Stomach (tissue), 9 donors: Measurements from ENCODE around the gene CLEC16A. TPM values are rescaled to one million over a fixed set of nuclear protein-coding genes. Genes with fewer than 3 reads are reported as not detected.
A peak's percentile ranks its signal among the peaks of the same experiment; 100 is the strongest.

Source experiments
- DNase-seq, 2 donors: peaks; one replicate each; pipeline versions ENCODE4 v3.0.0 to v3.0.0-alpha.2; 2013 to 2019
- H3K27ac ChIP-seq, 5 donors: fragments of 200-600 bp in 4 of 5; sonication (generic) in 4 of 5; one replicate each; pipeline ENCODE4 v1.5.1; 2013 to 2019; ENCODE audit warnings: mild to moderate bottlenecking in 1 of 5, moderate library complexity in 1 of 5
- H3K27me3 ChIP-seq, 3 donors: fragments of 200-600 bp; sonication (generic); one replicate each; pipeline ENCODE4 v1.5.1; 2017 to 2019; ENCODE audit warnings: mixed run types in 1 of 3
- H3K36me3 ChIP-seq, 4 donors: fragments of 200-600 bp; sonication (generic); 1 replicate in 3 of 4; 2 replicates in 1 of 4; pipeline ENCODE4 v1.5.1; 2016 to 2019
- H3K4me1 ChIP-seq, 4 donors: fragments of 200-600 bp; sonication (generic); one replicate each; pipeline ENCODE4 v1.5.1; 2016 to 2019
- H3K4me3 ChIP-seq, 4 donors: fragments of 200-600 bp; sonication (generic) in 3 of 4; one replicate each; pipeline ENCODE4 v1.5.1; 2016 to 2019; ENCODE audit warnings: mild to moderate bottlenecking in 1 of 4
- H3K9me3 ChIP-seq, 4 donors: fragments of 200-600 bp; sonication (generic); one replicate each; pipeline ENCODE4 v1.5.1; 2016 to 2019
- EP300 ChIP-seq: sonication (generic); formaldehyde crosslinking; IDR thresholded peaks from one replicate; pipeline ENCODE4 v1.6.1; 2017; ENCODE audit warnings: antibody characterized with exemption
- POLR2A ChIP-seq, 4 donors: fragments of 450-650 bp; IDR thresholded peaks; one replicate each; pipeline ENCODE4 v1.6.1; 2016; ENCODE audit warnings: antibody characterized with exemption in 4 of 4, control low read depth in 2 of 4, mild to moderate bottlenecking in 1 of 4, moderate library complexity in 1 of 4
- POLR2AphosphoS5 ChIP-seq, 3 donors: sonication (generic); formaldehyde crosslinking; IDR thresholded peaks; one replicate each; pipeline ENCODE4 v1.6.1; 2016; ENCODE audit warnings: antibody characterized with exemption in 3 of 3
- WGBS, 5 donors: extraction: QIAGEN DNeasy Blood & Tissue Kit in 3 of 5; methylation state at CpG; one replicate each; pipeline versions ENCODE4 v1.1.5 to v1.1.7; 2013 to 2018; 5-methylcytosine and 5-hydroxymethylcytosine counted together
- intact Hi-C: fragments of 100-400 bp; cut with DNase I; formaldehyde crosslinking; loops from one replicate; pipeline ENCODE4 v1.15.1; 2023; ENCODE audit warnings: low total_unique reads
- polyA plus RNA-seq, 3 donors: library from polyadenylated mRNA; stranded (reverse); fragments of 200-250 nt; gene quantifications; one replicate each; pipeline ENCODE4 v1.2.3, GENCODE V29; 2013
- total RNA-seq, 5 donors: library from RNA; depleted of rRNA; stranded (reverse); fragments of >200 nt; gene quantifications; one replicate each; pipeline versions ENCODE4 v1.1.0 to v1.2.3, GENCODE V29; 2014 to 2016
- TF ChIP-seq, protein P1 (sequence below), 7 experiments: fragments of 450-650 bp in 4 of 7; fragments of 200-600 bp in 3 of 7; sonication (generic) in 3 of 7; IDR thresholded peaks; one replicate each; pipeline ENCODE4 v1.5.1; 2016 to 2019; ENCODE audit warnings: antibody characterized with exemption in 7 of 7, control low read depth in 2 of 7, mild to moderate bottlenecking in 1 of 7
- donor health status: healthy with polysubstance abuse.
- donor health status: Bipolar disorder and iron deficiency.
- donor health status: healthy.

CLEC16A gene
- total and polyA plus RNA-seq, 8 donors = 5.8 to 176 (median 21.8) TPM

DNA sequence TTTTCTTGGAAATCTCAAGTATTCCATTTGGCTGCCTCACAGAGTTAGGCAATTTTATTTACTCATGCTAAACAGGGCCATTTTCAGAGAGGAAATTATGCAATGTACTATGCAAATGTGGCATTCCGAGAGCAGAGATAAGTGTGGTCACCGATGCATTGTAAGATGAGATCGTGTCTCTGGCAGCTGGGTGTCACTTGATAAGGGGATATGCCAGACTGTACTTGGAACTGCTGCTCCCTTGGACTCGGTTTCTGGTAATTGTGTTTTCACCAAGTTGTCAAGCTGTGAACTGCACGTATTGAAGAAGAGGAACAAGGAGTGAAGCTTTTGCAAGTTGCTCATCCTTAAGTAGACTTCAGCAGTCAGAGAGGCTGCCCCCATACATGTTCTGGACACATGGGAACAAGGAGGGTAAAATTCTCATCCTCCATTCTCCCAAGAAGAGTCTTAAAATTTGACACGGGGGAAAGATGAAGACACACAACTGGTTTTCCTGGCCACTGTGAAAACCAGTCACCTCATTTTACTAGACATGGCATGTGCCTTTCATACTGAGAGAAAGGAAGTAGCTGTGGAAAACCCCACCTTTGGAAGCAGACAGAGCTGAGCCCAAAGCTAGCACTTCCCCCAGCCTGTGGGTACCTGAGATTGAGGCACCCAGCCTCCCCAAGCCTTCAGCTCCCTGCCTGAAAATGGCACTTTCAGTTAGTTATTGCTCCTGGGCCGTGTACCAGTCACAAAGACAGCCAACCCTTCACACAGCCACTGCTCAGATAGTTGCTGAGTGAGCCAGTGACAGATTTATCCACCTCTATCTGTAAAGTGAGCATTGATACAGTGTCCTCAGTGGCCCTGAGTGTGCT lies 160.9 kb downstream of the CLEC16A start:
- H3K27ac ChIP-seq = peak overlapping the region in 4 of 5 donors; percentile 74 to 84 (median 82)
- 28 to 32% (median 28%) methylated on average over 7 of the region's 7 CpGs for WGBS, 5 donors
- intact Hi-C loops = no loop called here

DNA sequence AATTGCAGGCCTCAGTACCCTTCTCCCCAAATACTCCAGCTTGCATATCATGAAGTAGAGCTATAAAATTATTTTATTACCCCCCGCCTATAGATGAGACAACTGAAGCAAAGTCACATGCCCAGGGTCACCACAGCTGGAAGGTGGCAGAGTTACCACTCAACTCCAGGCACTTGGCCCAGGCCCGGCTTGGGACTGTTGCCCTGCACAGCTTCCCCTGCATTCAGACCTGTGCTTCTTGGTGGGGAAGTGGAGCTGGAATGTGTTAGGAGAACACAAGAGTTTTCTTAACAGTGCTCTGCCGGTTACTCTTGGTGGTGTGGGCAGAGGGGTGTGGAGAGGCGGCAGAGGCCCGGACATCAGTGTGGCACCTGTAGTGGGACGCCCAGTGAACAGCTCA lies 162.4 kb downstream of the CLEC16A start:
- Histone ChIP-seq H3K4me1 (peaks cover 59 to 78% (median 68%) of the 10 kb centered on the region in 4 donors), H3K27ac (peak overlapping the region in 3 of 5 donors; percentile 41 to 81 (median 57)), H3K9me3 (peaks cover 0 to 12% (median 4%) of the 10 kb centered on the region in 4 donors), H3K27me3 (no peaks in the 10 kb centered on the region), H3K4me3 (no peak overlapping the region), H3K36me3 (no peaks in the 10 kb centered on the region)
- intact Hi-C loops = no loop called here
- TF ChIP-seq, protein P1, sequence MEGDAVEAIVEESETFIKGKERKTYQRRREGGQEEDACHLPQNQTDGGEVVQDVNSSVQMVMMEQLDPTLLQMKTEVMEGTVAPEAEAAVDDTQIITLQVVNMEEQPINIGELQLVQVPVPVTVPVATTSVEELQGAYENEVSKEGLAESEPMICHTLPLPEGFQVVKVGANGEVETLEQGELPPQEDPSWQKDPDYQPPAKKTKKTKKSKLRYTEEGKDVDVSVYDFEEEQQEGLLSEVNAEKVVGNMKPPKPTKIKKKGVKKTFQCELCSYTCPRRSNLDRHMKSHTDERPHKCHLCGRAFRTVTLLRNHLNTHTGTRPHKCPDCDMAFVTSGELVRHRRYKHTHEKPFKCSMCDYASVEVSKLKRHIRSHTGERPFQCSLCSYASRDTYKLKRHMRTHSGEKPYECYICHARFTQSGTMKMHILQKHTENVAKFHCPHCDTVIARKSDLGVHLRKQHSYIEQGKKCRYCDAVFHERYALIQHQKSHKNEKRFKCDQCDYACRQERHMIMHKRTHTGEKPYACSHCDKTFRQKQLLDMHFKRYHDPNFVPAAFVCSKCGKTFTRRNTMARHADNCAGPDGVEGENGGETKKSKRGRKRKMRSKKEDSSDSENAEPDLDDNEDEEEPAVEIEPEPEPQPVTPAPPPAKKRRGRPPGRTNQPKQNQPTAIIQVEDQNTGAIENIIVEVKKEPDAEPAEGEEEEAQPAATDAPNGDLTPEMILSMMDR (IDR thresholded peaks at IDR 0.05) = no peak
- TF ChIP-seq EP300 = no peak
- no peak for TF ChIP-seq POLR2AphosphoS5 (IDR thresholded peaks at IDR 0.05)
- TF ChIP-seq POLR2A (IDR thresholded peaks at IDR 0.05) = no peak
- no peak for DNase-seq
- WGBS, 5 donors = 65 to 90% (median 74%) methylated on average over 6 of the region's 6 CpGs

More for the DNA sequence above, 160.9 kb downstream of the CLEC16A start:
- peak in 1 of 2 donors; percentile 79 for DNase-seq
- no peaks in the 10 kb centered on the region for H3K36me3 ChIP-seq
- TF ChIP-seq, protein P1 (IDR thresholded peaks at IDR 0.05) = no peak
- TF ChIP-seq EP300 (no peak), POLR2AphosphoS5 (IDR thresholded peaks at IDR 0.05) (peak; percentile 82 to 91 (median 83))
- peaks cover 74 to 90% (median 83%) of the 10 kb centered on the region in 4 donors for H3K4me1 ChIP-seq
- H3K4me3 ChIP-seq = no peak overlapping the region
- peaks cover 0 to under 1% (median 0%) of the 10 kb centered on the region in 4 donors for H3K9me3 ChIP-seq
- no peaks in the 10 kb centered on the region for H3K27me3 ChIP-seq

DNA sequence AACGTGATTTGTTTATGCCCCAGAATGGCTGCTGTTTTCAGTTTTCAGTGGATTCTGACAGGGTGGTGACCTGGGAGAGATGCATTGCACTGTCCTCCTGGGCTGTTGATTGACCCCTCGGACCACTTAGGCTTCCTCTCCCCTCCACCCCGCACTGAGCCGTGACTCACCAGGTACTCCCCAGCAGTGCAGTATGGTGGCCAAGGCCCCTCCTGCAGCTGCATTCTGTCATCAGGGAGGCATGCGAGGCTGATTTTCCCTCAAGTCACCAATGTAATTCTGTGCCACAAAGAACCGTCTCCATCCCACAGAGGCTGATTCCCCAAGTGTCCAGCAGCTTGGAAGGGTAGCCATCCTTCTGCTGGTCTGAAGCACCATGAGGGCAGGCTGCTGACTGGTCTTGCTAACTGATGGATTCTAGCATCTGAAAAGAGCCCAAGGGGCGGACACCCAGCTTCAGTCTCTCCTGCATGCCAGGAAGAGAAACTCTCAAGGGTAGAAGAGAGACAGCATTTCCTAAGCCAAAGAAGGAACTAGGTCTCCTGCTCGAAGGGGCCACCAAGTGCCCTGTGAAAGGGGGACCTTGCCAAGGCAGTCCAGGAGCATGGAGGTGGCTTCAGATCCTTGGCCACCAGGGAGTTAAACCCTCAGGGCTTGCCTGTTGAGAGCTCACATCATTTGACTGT lies 163.6 kb downstream of the CLEC16A start:
- Histone ChIP-seq H3K9me3 (peaks cover 0 to 12% (median 4%) of the 10 kb centered on the region in 4 donors), H3K27me3 (no peaks in the 10 kb centered on the region), H3K4me3 (no peak overlapping the region), H3K4me1 (peaks cover 53 to 68% (median 59%) of the 10 kb centered on the region in 4 donors), H3K27ac (peak overlapping the region in 4 of 5 donors; percentile 41 to 81 (median 50)), H3K36me3 (no peaks in the 10 kb centered on the region)
- DNase-seq = no peak
- TF ChIP-seq EP300 (no peak), POLR2A (IDR thresholded peaks at IDR 0.05) (no peak), POLR2AphosphoS5 (IDR thresholded peaks at IDR 0.05) (peak in 1 of 3 donors; percentile 41)
- TF ChIP-seq, protein P1 (IDR thresholded peaks at IDR 0.05) = no peak
- intact Hi-C loops = no loop called here
- 74 to 90% (median 82%) methylated on average over 8 of the region's 8 CpGs for WGBS, 5 donors

DNA sequence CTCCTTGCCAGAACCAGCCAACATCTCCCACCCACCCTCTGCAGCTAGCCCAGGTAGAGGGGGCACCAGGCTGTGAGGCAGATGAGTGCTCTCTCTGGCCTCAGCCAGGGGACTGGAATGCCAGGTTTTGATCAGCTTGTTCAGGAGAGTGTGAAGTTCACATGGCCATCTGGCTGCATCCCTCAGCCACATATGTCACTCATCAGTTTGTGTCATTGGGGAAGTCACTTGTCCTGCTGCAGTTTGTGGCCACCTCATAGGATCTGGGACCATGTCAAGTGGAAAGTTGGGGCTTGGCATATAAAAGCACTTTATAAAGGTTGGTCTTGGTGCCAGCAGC lies 164.1 kb downstream of the CLEC16A start:
- Histone ChIP-seq H3K27me3 (no peaks in the 10 kb centered on the region), H3K27ac (peak overlapping the region in 3 of 5 donors; percentile 14 to 81 (median 41)), H3K4me1 (peaks cover 47 to 68% (median 54%) of the 10 kb centered on the region in 4 donors), H3K4me3 (no peak overlapping the region), H3K36me3 (no peaks in the 10 kb centered on the region), H3K9me3 (peaks cover 0 to 12% (median 4%) of the 10 kb centered on the region in 4 donors)
- no peak for DNase-seq
- intact Hi-C loops = no loop called here
- no peak for TF ChIP-seq POLR2AphosphoS5 (IDR thresholded peaks at IDR 0.05)
- no peak for TF ChIP-seq POLR2A (IDR thresholded peaks at IDR 0.05)
- TF ChIP-seq, protein P1 (IDR thresholded peaks at IDR 0.05) = no peak
- TF ChIP-seq EP300 = no peak
